GM19468 (cell line): ENCODE results near the gene VPS13D.
"Not testable (repeated sequence)": the region's sequence is repeated elsewhere in the genome, so short reads cannot be mapped to it uniquely, and the experiment has no call there.

ENCODE experiments used
- ATAC-seq: cut with Tn5 transposase; IDR thresholded peaks from one replicate; pipeline ENCODE4 v1.9.1; 2021; ENCODE audit warnings: mild to moderate bottlenecking, moderate library complexity, moderate number of reproducible peaks; ENCODE audit not compliant: unreplicated experiment; ENCODE audit errors: extremely low read depth

The VPS13D gene

GRCh38 chr1:12438349-12438924 is 208.6 kb downstream of the VPS13D start:
- ATAC-seq: no peak

- ATAC-seq: no peak
These were observed 209.2 kb downstream of the VPS13D start for GRCh38 chr1:12439073-12439472.

DNA sequence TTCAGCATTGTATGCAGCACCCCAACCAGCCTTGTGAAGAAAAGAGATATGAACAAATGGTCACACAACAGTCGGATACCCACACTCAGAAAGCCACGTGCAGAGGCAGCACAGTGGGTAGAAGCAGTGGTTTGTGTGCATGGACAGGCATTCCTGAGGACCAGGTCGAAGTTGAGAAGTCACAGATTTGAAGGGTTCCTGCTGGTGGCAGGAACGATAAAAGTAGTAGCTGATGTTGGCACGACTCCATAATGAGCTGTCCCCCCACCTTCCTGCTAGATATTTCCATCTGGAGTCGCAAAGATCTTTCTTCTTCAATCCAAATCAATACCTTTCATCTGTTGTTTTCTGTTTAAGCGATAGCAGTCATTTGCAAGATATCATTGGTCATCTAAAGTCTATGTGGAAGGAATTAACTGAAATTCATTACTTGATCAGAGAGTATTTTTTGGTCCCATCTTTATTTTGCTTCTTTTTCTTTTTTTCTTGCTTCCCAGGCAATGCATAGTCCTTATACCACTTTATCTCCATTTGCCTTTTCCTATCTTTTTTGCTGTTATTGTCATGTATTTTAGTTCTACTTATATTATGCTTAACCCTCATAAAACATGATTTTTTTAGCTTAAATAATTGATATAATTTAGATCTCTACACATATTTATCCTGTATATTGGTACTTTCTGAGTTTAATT is 211.7 kb downstream of the VPS13D start:
- ATAC-seq: no peak

DNA sequence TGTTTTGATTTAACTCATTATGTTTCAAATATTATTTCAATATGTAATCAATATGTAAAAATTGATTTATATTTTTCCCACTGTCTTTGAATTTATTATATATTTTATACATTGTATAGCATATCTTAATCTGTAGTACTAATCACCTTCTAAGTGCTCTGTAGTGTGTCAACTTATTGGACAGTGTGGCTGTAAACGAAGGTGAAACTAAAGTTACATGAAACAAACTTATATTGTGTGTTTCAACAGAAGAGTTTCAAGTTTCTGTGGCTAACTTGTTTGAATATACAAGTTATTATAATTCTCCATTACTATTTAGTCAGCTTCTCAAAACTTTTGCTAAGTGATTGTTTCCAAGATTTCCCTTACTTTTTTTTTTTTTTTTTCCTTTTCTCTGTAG is 212.4 kb downstream of the VPS13D start:
- ATAC-seq: no peak

GRCh38 chr1:12443151-12443550 is 213.3 kb downstream of the VPS13D start:
- ATAC-seq: no peak

DNA sequence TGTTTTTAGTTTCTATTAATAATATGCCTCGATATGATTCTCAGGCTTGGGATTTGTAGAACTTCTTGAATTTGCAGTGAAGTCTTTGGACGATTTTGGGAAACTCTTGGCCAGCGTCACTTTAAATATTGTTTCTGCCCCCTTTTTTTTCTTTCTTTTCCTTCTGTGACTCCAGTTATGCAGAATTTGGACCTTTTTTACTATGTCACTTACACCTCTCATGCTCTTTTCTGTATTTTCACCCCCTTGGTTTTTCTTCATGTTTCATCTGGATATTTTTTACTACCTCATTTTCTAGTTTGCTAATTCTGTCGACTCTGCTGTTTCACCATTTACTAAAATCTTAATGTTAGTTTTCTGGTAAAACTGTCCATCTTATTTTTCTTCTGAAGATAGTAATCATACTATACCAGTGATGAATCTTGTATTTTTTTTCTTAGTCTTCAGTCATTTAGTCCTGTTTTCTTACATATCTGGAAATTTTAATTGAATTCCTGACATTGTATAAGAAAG is 214.6 kb downstream of the VPS13D start:
- ATAC-seq: no peak

- ATAC-seq: no peak
These were observed 215.4 kb downstream of the VPS13D start for GRCh38 chr1:12445257-12445656.

DNA sequence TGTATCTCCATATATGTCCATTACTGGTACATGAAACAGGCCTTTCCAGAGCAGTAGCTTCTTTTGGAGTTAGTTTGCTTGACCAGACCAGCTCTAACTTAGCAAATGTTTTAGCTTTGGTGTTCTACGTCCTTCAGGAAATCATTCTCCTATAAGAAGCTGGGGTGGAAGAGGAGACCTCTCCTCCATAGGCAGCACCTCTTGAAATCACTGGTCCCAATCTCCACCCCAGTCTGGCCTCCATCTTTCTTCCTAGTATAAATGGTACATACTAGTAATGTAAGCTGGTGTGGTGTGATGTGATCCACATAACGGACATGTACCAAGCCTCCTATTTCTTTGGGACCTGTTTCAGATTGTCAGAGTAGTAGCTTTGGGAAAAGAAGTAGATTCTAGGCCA is 216.8 kb downstream of the VPS13D start:
- no peak for ATAC-seq

DNA sequence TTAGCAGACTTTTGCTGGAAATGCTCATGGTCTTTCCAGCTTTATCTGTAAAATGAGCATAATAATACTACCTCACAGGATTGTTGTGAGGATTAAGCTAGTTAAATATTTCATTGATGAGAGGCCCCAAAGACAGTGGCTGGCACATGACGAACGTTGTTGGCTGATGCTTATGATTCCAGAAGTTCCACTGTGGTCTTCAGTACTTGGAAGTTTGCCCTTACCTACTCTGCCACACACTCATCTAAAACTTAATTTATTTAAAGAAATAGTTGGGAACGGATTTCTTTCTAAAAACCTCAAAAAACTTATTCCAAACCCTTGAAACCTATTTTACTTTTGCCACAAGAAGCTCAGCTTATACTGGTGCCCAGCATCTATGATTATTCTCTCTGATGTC is 217.5 kb downstream of the VPS13D start:
- no peak for ATAC-seq

DNA sequence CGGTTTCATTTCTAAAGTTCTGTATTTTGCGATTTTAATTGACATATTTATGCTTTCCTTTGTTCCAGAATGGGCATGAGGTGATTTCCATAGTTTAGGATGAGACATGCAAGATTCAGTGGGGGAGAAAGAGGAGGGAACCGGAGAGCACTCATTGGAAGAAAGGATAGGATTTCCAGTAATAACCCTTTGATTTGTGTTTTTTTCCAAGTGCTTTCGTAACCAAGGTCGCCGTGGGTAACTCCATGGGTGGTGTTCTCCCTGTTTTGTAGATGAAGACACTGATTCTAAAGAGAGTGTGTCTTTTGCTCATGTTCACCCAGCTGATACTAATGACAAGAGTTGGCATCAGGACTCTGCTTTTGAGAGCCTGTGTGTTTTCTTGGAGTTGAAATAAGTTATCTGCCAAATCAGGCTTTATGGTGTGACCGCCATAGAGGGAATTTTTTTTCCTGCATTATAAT is 218.1 kb downstream of the VPS13D start:
- ATAC-seq: no peak

DNA sequence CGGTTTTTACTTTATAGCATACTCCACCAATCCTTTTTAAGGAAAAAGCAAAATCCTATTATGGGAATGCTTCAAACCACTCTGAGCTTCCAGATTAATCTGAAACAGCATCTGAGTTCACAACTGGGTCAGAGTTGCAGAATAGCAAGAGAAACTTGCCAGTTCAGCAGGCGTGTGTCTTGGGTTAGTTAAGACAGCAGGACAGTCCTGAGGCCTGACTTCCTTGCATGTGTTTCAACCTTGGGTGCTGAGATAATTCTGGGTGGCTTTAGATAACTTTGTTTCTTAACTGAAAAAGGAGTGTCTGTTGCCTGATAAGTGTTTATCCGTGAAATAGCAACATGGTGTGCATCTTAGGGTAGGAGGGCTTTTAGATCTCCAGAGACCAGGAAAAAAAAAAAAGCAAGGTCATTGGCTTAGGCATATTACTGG is 218.9 kb downstream of the VPS13D start:
- ATAC-seq: no peak

DNA sequence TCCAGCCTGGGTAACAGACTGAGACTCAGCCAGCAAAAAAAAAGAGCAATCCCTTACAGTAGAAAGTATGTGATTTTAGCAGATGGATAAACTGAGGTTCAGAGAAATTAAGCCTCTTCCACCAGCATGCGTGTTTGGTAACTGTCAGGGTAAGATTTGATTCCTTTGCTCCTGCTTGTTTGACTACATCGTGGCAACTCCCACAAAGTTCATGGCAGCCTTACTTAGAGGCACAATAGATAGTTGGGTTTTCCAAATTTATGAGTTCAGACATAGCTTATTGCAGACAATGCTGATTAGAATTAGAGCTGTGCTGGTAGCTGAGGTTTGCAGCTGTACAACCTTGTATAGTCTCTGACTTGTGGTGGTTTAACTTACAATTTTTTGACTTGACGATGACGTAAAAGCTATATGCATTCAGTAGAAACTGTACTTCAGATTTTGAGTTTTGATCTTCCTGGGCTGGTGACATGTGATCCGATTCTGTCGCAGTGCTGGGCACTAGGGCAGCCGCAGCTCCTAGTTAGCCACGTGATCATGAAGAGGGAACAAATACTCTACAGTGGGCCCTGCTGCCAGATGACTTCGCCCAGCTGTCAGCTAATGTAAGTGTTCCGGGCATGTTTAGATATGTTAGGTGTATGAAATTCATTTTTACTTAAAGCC is 220.4 kb downstream of the VPS13D start:
- ATAC-seq: no peak

- no peak for ATAC-seq
These were observed 221.1 kb downstream of the VPS13D start for GRCh38 chr1:12450756-12451559.

DNA sequence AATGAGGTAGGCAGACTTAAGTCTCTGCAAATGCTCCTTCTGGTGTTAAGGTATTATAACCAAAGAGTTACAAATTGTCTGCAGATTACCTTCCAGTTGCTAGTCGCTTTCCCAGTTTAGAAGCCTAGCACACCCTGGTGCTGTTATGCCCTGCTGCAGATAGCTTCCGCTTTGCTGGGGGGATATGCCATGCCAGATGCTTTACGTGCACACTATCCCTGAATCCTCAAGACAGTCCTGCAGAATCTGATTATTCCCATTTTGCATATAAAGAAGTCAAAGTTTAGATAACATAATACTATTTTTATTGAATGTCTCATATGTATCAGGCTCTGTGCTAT is 221.7 kb downstream of the VPS13D start:
- no peak for ATAC-seq

DNA sequence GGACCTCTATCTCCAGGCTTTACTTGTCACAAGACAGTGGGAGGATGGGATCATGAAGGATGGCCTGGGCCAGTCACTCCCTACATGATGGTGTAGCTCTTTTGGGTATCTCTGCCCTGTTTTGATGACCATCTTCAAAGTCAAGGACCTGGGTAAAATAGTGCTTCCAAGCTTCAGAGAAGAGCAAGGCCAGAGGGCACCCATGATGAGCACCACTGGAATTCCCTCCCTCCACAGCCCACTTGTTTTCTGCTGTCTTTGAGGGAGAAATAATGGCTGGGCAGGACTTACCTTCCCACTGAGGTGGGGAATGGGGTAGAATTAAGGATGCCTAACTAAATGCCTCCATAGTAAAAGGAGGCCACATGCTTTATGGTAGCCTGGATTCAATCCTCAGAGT is 222.4 kb downstream of the VPS13D start:
- no peak for ATAC-seq

- no peak for ATAC-seq
These were observed 223.8 kb downstream of the VPS13D start for GRCh38 chr1:12453400-12454343.

GRCh38 chr1:12454406-12455391 is 224.9 kb downstream of the VPS13D start:
- ATAC-seq: no peak

DNA sequence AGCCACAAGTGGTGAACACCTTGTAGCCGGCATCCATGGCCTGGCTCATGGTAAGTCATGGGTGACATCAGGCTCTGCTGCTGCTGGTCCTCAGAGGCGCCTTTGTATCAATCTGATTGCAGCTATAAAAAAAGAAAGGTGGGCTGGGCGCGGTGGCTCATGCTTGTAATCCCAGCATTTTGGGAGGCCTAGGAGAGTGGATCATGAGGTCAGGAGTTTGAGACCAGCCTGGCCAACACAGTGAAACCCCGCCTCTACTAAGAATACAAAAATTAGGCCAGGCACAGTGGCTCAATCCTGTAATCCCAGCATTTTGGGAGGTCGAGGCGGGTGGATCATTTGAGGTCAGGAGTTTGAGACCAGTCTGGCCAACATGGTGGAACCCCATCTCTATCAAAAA is 226.3 kb downstream of the VPS13D start:
- not testable (repeated sequence) for ATAC-seq
